H9 (cell line): Measurements from ENCODE around the gene GFI1. TPM values are rescaled to one million over a fixed set of nuclear protein-coding genes. Genes with fewer than 3 reads are reported as not detected.

Experiments
- DNase-seq: peaks from one replicate; pipeline ENCODE4 v3.0.0-alpha.2; 2017
- H2AFZ ChIP-seq: one replicate; pipeline ENCODE4 v1.6.1; 2013; ENCODE audit warnings: mild to moderate bottlenecking, low read length, control low read depth, moderate library complexity
- H2AK5ac ChIP-seq: 2 replicates; pipeline ENCODE4 v1.6.1; 2013; ENCODE audit warnings: low read length, control low read depth, mixed read lengths; ENCODE audit not compliant: insufficient read length
- H2BK120ac ChIP-seq: one replicate; pipeline ENCODE4 v1.6.1; 2013; ENCODE audit warnings: low read depth, mild to moderate bottlenecking, low read length, control low read depth, inconsistent platforms; ENCODE audit not compliant: poor library complexity, severe bottlenecking
- H2BK12ac ChIP-seq: 2 replicates; pipeline ENCODE4 v1.6.1; 2013; ENCODE audit warnings: low read length, control low read depth, mixed read lengths, low read depth; ENCODE audit not compliant: insufficient read length
- H2BK15ac ChIP-seq: 2 replicates; pipeline ENCODE4 v1.6.1; 2013; ENCODE audit warnings: low read depth, low read length, control low read depth
- H2BK20ac ChIP-seq: one replicate; pipeline ENCODE4 v1.6.1; 2013; ENCODE audit warnings: low read depth, mild to moderate bottlenecking, low read length, control low read depth, inconsistent platforms; ENCODE audit not compliant: poor library complexity, severe bottlenecking
- H2BK5ac ChIP-seq: 2 replicates; pipeline ENCODE4 v1.6.1; 2013; ENCODE audit warnings: low read length, control low read depth, mixed read lengths; ENCODE audit not compliant: insufficient read length
- H3K14ac ChIP-seq: 2 replicates; pipeline ENCODE4 v1.6.1; 2013; ENCODE audit warnings: low read length, control low read depth; ENCODE audit not compliant: insufficient read depth
- H3K18ac ChIP-seq: 2 replicates; pipeline ENCODE4 v1.6.1; 2013; ENCODE audit warnings: low read depth, mild to moderate bottlenecking, mixed read lengths, low read length, control low read depth; ENCODE audit not compliant: insufficient read length
- H3K23ac ChIP-seq: 2 replicates; pipeline ENCODE4 v1.6.1; 2013; ENCODE audit warnings: low read length, control low read depth, mixed read lengths, low read depth; ENCODE audit not compliant: insufficient read length
- H3K23me2 ChIP-seq: 2 replicates; pipeline ENCODE4 v1.6.1; 2013; ENCODE audit warnings: low read depth, mild to moderate bottlenecking, mixed read lengths, low read length, control low read depth; ENCODE audit not compliant: insufficient read length, poor library complexity, severe bottlenecking
- H3K27ac ChIP-seq: 2 replicates; pipeline ENCODE4 v1.5.1; 2013; ENCODE audit warnings: low read length, control low read depth, mixed read lengths, low read depth; ENCODE audit not compliant: insufficient read length
- H3K27me3 ChIP-seq: 2 replicates; pipeline ENCODE4 v1.6.1; 2013; ENCODE audit warnings: low read length, control low read depth, inconsistent platforms; ENCODE audit not compliant: insufficient read depth
- H3K4ac ChIP-seq: 2 replicates; pipeline ENCODE4 v1.6.1; 2013; ENCODE audit warnings: low read depth, mild to moderate bottlenecking, control low read depth, inconsistent platforms, low read length, moderate library complexity
- H3K4me1 ChIP-seq: 2 replicates; pipeline ENCODE4 v1.6.1; 2013; ENCODE audit warnings: low read length, control low read depth, inconsistent platforms; ENCODE audit not compliant: insufficient read depth
- H3K4me2 ChIP-seq: 2 replicates; pipeline ENCODE4 v1.6.1; 2013; ENCODE audit warnings: low read length, control low read depth, mixed read lengths; ENCODE audit not compliant: insufficient read length, insufficient read depth
- H3K56ac ChIP-seq: 2 replicates; pipeline ENCODE4 v1.6.1; 2013; ENCODE audit warnings: low read depth, mild to moderate bottlenecking, mixed read lengths, low read length, control low read depth; ENCODE audit not compliant: insufficient read length
- H3K79me1 ChIP-seq: 2 replicates; pipeline ENCODE4 v1.6.1; 2013; ENCODE audit warnings: low read depth, mild to moderate bottlenecking, moderate library complexity, low read length, control low read depth, inconsistent platforms; ENCODE audit not compliant: insufficient read depth, poor library complexity, severe bottlenecking
- H3K79me2 ChIP-seq: 2 replicates; pipeline ENCODE4 v1.6.1; 2013; ENCODE audit warnings: low read length, control low read depth, inconsistent platforms; ENCODE audit not compliant: insufficient read depth
- H3K9ac ChIP-seq: 2 replicates; pipeline ENCODE4 v1.6.1; 2013; ENCODE audit warnings: low read length, control low read depth, mixed read lengths; ENCODE audit not compliant: insufficient read length; ENCODE audit errors: extremely low read depth
- H3K9me3 ChIP-seq: one replicate; pipeline ENCODE4 v1.6.1; 2013; ENCODE audit warnings: low read depth, low read length, inconsistent platforms; ENCODE audit not compliant: control insufficient read depth
- H3T11ph ChIP-seq: one replicate; pipeline ENCODE4 v1.6.1; 2013; ENCODE audit warnings: mild to moderate bottlenecking, low read length, control low read depth, inconsistent platforms
- H4K20me1 ChIP-seq: one replicate; pipeline ENCODE4 v1.6.1; 2013; ENCODE audit not compliant: control insufficient read depth, insufficient read length, insufficient read depth
- H4K5ac ChIP-seq: 2 replicates; pipeline ENCODE4 v1.6.1; 2013; ENCODE audit warnings: low read depth, mild to moderate bottlenecking, mixed read lengths, low read length, control low read depth; ENCODE audit not compliant: insufficient read length
- H4K8ac ChIP-seq: replicated peaks from 2 replicates; pipeline ENCODE4 v1.6.1; 2013; ENCODE audit warnings: low read length, control low read depth, mixed read lengths, low read depth; ENCODE audit not compliant: insufficient read length
- H4K91ac ChIP-seq: 2 replicates; pipeline ENCODE4 v1.6.1; 2013; ENCODE audit warnings: low read depth, mild to moderate bottlenecking, moderate library complexity, mixed read lengths, low read length, control low read depth; ENCODE audit not compliant: insufficient read length
- H3K27ac Mint-ChIP-seq, 3 experiments: 2 replicates in 2 of 3; 3 replicates in 1 of 3; pipeline ENCODE4 v1.8.0; 2020 to 2021; ENCODE audit warnings: mixed read lengths in 3 of 3, mild to moderate bottlenecking in 1 of 3, moderate library complexity in 1 of 3
- H3K27me3 Mint-ChIP-seq: 2 replicates; pipeline ENCODE4 v1.8.0; 2021; ENCODE audit warnings: low read depth, mild to moderate bottlenecking, moderate library complexity, mixed read lengths
- H3K36me3 Mint-ChIP-seq, 3 experiments: 2 replicates in 2 of 3; 3 replicates in 1 of 3; pipeline ENCODE4 v1.8.0; 2020 to 2021; ENCODE audit warnings: low read depth in 3 of 3, mixed read lengths in 3 of 3; ENCODE audit not compliant: insufficient read depth in 1 of 3
- H3K4me1 Mint-ChIP-seq, 2 experiments: 2 replicates each; pipeline ENCODE4 v1.8.0; 2020; ENCODE audit warnings: mixed read lengths in 2 of 2
- H3K4me3 Mint-ChIP-seq, 2 experiments: 2 replicates in 1 of 2; 3 replicates in 1 of 2; pipeline ENCODE4 v1.8.0; 2020 to 2021; ENCODE audit warnings: mild to moderate bottlenecking in 2 of 2, mixed read lengths in 2 of 2, moderate library complexity in 1 of 2
- H3K9me3 Mint-ChIP-seq, 2 experiments: 2 replicates in 1 of 2; 3 replicates in 1 of 2; pipeline ENCODE4 v1.8.0; 2020; ENCODE audit warnings: mild to moderate bottlenecking in 2 of 2, mixed read lengths in 2 of 2, moderate library complexity in 1 of 2
- WGBS: extraction: QIAGEN DNeasy Blood & Tissue Kit; methylation state at CpG from one replicate; pipeline ENCODE4 v1.1.7; 2013; ENCODE audit warnings: missing lambda C conversion rate, low lambda C conversion rate, mixed read lengths; ENCODE audit not compliant: insufficient read length; ENCODE audit errors: extremely low coverage; 5-methylcytosine and 5-hydroxymethylcytosine counted together
- total RNA-seq: library from RNA; stranded (reverse); gene quantifications from 2 replicates; pipeline ENCODE4 v1.2.1, GENCODE V29; 2021
- TF ChIP-seq, protein P1 (sequence below): fragments of 200-600 bp; sonication (generic); conservative IDR thresholded peaks from 3 replicates; pipeline ENCODE4 v1.8.0; 2021; ENCODE audit warnings: antibody characterized with exemption, mild to moderate bottlenecking

The GFI1 gene
- total RNA-seq, 1 experiment from 2014 or later = 0.11 TPM

DNA sequence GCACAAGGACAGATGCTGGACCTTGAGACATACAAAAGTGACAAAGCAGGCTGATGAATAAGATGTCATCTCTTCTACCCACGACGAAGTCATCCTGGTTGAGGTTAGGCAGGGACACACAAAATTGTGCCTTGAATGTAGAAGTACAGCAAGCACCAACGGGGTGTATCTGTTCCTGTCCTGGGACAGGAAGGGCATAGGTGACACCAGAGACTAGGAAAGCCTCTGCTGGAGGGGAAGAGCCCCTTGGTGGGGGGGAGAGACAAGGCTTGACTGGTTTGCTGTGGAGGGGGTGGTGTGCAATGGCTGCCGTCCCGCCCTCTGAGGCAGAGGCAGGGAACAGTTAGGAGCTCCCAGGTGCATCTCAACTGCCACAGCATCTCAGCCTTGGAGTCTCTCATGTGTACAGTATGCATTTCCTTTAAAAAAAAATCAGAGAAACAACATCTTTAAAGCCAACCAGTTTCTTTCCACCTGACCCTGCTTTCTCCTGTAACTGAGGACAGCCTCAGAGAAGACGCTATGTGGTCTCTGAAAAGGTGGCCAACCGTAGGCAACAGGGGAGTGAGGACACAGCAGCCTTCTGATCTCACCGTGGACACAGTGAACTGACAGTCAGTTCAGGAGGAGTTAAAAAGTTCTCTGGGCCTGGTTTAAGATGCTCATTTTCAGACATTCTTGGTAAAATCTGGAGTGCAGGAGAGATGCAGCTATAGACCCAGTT lies 17.7 kb upstream of the GFI1 start:
- Histone ChIP-seq H3K4me2 (no peak overlapping the region), H4K8ac (no peak overlapping the region), H3K9ac (no peak overlapping the region), H3K23ac (no peak overlapping the region), H3K14ac (no peak overlapping the region), H2AFZ (no peak overlapping the region), H4K91ac (no peak overlapping the region), H3K27ac (no peak overlapping the region), H3K79me1 (no peaks in the 10 kb centered on the region), H2AK5ac (no peak overlapping the region), H3K56ac (no peak overlapping the region), H2BK120ac (no peak overlapping the region), H2BK5ac (no peak overlapping the region), H2BK12ac (no peak overlapping the region), H4K20me1 (no peaks in the 10 kb centered on the region), H3K4me1 (no peaks in the 10 kb centered on the region; the same call in 1 of the 2 replicates), H3T11ph (no peak overlapping the region), H2BK20ac (no peak overlapping the region), H3K23me2 (no peaks in the 10 kb centered on the region), H4K5ac (no peak overlapping the region), H2BK15ac (no peak overlapping the region), H3K18ac (no peak overlapping the region), H3K9me3 (no peaks in the 10 kb centered on the region), H3K27me3 (no peaks in the 10 kb centered on the region), H3K4ac (no peak overlapping the region), H3K79me2 (no peaks in the 10 kb centered on the region)
- H3K27ac Mint-ChIP-seq = peak overlapping the region in 1 of 3 experiments; percentile 68; a peak in 1 of 7 replicates
- H3K4me1 Mint-ChIP-seq = no peaks in the 10 kb centered on the region
- no peak for DNase-seq
- TF ChIP-seq, protein P1, sequence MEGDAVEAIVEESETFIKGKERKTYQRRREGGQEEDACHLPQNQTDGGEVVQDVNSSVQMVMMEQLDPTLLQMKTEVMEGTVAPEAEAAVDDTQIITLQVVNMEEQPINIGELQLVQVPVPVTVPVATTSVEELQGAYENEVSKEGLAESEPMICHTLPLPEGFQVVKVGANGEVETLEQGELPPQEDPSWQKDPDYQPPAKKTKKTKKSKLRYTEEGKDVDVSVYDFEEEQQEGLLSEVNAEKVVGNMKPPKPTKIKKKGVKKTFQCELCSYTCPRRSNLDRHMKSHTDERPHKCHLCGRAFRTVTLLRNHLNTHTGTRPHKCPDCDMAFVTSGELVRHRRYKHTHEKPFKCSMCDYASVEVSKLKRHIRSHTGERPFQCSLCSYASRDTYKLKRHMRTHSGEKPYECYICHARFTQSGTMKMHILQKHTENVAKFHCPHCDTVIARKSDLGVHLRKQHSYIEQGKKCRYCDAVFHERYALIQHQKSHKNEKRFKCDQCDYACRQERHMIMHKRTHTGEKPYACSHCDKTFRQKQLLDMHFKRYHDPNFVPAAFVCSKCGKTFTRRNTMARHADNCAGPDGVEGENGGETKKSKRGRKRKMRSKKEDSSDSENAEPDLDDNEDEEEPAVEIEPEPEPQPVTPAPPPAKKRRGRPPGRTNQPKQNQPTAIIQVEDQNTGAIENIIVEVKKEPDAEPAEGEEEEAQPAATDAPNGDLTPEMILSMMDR = no peak
- H3K36me3 Mint-ChIP-seq = 0 out of 7 replicates have a peak, but pooled peaks cover 0 to 1% (median 0%) of the 10 kb centered on the region in 3 experiments
- H3K9me3 Mint-ChIP-seq = no peaks in the 10 kb centered on the region; a peak in 1 of 5 replicates
- no peaks in the 10 kb centered on the region for H3K27me3 Mint-ChIP-seq
- no peak overlapping the region for H3K4me3 Mint-ChIP-seq
- WGBS = no CpG with 5 or more reads among the region's 8 CpGs
